ENCODE measurements around the gene CRYBG3.

DNA sequence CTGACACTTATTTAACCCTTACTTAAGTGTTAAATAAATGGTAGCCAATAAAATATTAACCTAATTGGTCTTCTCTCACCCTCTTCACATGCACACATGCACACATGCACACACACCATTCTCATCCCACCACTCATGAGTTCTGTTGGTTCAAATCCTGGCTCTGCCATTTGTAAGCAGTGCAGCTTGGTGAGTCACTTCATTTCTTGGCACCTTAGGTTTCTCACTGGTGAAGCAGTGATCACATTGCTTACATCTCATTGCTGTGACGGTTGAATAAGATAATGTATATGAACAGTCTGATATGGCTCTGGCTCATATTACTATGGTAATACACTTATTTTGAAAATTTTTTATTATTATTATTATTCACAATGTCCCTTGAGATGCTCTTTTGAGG lies 116.6 kb downstream of the CRYBG3 start:
- TF ChIP-seq CTCF (IDR thresholded peaks at IDR 0.05; ENCODE audit: low read depth, low read length) (no peak), POLR2A (IDR thresholded peaks at IDR 0.05; ENCODE audit: extremely low read depth, insufficient read length) (no peak), MYC (IDR thresholded peaks at IDR 0.05; ENCODE audit: low read depth, low read length) (no peak)
- TF ChIP-seq, protein P1, sequence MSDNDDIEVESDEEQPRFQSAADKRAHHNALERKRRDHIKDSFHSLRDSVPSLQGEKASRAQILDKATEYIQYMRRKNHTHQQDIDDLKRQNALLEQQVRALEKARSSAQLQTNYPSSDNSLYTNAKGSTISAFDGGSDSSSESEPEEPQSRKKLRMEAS (IDR thresholded peaks at IDR 0.05; ENCODE audit: low read depth, low read length), result no peak
